K562 (cell line): ENCODE measurements around the gene MRNIP. TPM values are rescaled to one million over a fixed set of nuclear protein-coding genes. Genes with fewer than 3 reads are reported as not detected.

Experiments
- ARID2 ChIP-seq: fragments of 450-650 bp; IDR thresholded peaks from 2 replicates; pipeline ENCODE4 v1.6.1; 2017; ENCODE audit warnings: antibody characterized with exemption, mild to moderate bottlenecking
- BCOR ChIP-seq: fragments of 450-650 bp; IDR thresholded peaks from 2 replicates; pipeline ENCODE4 v1.6.1; 2016
- CTCFL ChIP-seq: IDR thresholded peaks from 2 replicates; pipeline ENCODE4 v1.6.1; 2011; ENCODE audit warnings: borderline replicate concordance, low read depth, mild to moderate bottlenecking, moderate library complexity, low read length; ENCODE audit not compliant: insufficient read depth, poor library complexity, severe bottlenecking
- ETV5 ChIP-seq: sonication (generic); formaldehyde crosslinking; IDR thresholded peaks from 2 replicates; pipeline ENCODE4 v1.4.0; 2020; ENCODE audit warnings: low read depth, mild to moderate bottlenecking, missing genetic modification reagents
- FOXJ2 ChIP-seq: fragments of 200-800 bp; sonication (Bioruptor generic); IDR thresholded peaks from 2 replicates; pipeline ENCODE4 v1.6.1; 2016; ENCODE audit warnings: missing genetic modification characterization, missing compliant biosample characterization
- FOXJ3 ChIP-seq: sonication (generic); formaldehyde crosslinking; IDR thresholded peaks from 2 replicates; pipeline ENCODE4 v1.4.0; 2020; ENCODE audit warnings: mild to moderate bottlenecking, missing genetic modification reagents
- NBN ChIP-seq: fragments of 450-650 bp; IDR thresholded peaks from 2 replicates; pipeline ENCODE4 v1.6.1; 2016; ENCODE audit warnings: low read depth, mild to moderate bottlenecking
- PCBP1 ChIP-seq: fragments of 200-400 bp; formaldehyde crosslinking; IDR thresholded peaks from 2 replicates; pipeline ENCODE4 v1.6.1; 2018; ENCODE audit warnings: mild to moderate bottlenecking, low read depth, low read length; ENCODE audit not compliant: poor library complexity, severe bottlenecking
- PHF8 ChIP-seq: fragments of 200-600 bp; sonication (generic); IDR thresholded peaks from 2 replicates; pipeline ENCODE4 v1.6.1; 2012; ENCODE audit warnings: mixed run types, mild to moderate bottlenecking, inconsistent platforms, low read length, moderate library complexity, borderline replicate concordance
- PTTG1 ChIP-seq: fragments of 450-650 bp; IDR thresholded peaks from 2 replicates; pipeline ENCODE4 v1.6.1; 2016; ENCODE audit warnings: low read depth, mild to moderate bottlenecking, missing genetic modification characterization, missing compliant biosample characterization
- ZBTB11 ChIP-seq, 3 experiments: fragments of 200-800 bp in 1 of 3; fragments of 250-450 bp in 1 of 3; fragments of 450-650 bp in 1 of 3; sonication (Bioruptor Pico) in 1 of 3; sonication (Bioruptor generic) in 1 of 3; formaldehyde crosslinking in 1 of 3; IDR thresholded peaks; 2 replicates each; pipeline versions ENCODE4 v1.6.1 to v1.8.0; 2016 to 2022; ENCODE audit warnings: mild to moderate bottlenecking in 2 of 3, missing genetic modification characterization in 2 of 3, missing compliant biosample characterization in 1 of 3, moderate library complexity in 1 of 3
- ZBTB9 ChIP-seq: fragments of 450-650 bp; formaldehyde crosslinking; IDR thresholded peaks from 2 replicates; pipeline ENCODE4 v1.4.0; 2020; ENCODE audit warnings: mild to moderate bottlenecking, moderate library complexity
- ZNF277 ChIP-seq: fragments of 250-450 bp; sonication (Bioruptor Pico); IDR thresholded peaks from 2 replicates; pipeline ENCODE4 v1.8.0; 2022; ENCODE audit warnings: inconsistent platforms, mild to moderate bottlenecking, moderate library complexity, borderline replicate concordance
- polyA plus RNA-seq, 8 experiments: library from polyadenylated mRNA; depleted of rRNA in 4 of 8; stranded (reverse) in 5 of 8; unstranded in 3 of 8; fragments of >200 nt; fragmentation: Nextera tagmentation in 2 of 8; fragmentation: Illumina TruSeq in 1 of 8; extraction: Ambion mirVana in 2 of 8; extraction: Trizol in 1 of 8; gene quantifications; 2 replicates each; pipeline versions ENCODE4 v1.2.1 to v1.2.3, GENCODE V29; 2011 to 2014; ENCODE audit warnings: inconsistent platforms in 1 of 8, missing spikeins in 1 of 8
- total RNA-seq, 7 experiments: library from RNA; depleted of rRNA in 6 of 7; stranded (reverse); fragments of >200 nt in 6 of 7; fragmentation: Illumina TruSeq in 2 of 7; extraction: Trizol in 2 of 7; gene quantifications; 2 replicates each; pipeline versions ENCODE4 v1.2.1 to v1.2.3, GENCODE V29; 2011 to 2021; ENCODE audit warnings: low replicate concordance in 1 of 7
- TF ChIP-seq, protein P1 (sequence below), 2 experiments: fragments of 450-650 bp; IDR thresholded peaks; 2 replicates each; pipeline ENCODE4 v1.6.1; 2016
- TF ChIP-seq, protein P2 (sequence below): fragments of 450-650 bp; conservative IDR thresholded peaks from 2 replicates; pipeline ENCODE4 v1.6.1; 2016; ENCODE audit warnings: missing genetic modification characterization, low read depth, mild to moderate bottlenecking, missing compliant biosample characterization, moderate library complexity

Gene MRNIP
- total and polyA plus RNA-seq, 9 of the 15 experiments (the other 6 are each of a cell fraction or from before 2014, with no cell fraction given) = 3.6 to 39.0 (median 16.8) TPM

- TF ChIP-seq ZNF277 (CRISPR knock-in tag) = no peak
- no peak for TF ChIP-seq PHF8
- TF ChIP-seq, protein P1, sequence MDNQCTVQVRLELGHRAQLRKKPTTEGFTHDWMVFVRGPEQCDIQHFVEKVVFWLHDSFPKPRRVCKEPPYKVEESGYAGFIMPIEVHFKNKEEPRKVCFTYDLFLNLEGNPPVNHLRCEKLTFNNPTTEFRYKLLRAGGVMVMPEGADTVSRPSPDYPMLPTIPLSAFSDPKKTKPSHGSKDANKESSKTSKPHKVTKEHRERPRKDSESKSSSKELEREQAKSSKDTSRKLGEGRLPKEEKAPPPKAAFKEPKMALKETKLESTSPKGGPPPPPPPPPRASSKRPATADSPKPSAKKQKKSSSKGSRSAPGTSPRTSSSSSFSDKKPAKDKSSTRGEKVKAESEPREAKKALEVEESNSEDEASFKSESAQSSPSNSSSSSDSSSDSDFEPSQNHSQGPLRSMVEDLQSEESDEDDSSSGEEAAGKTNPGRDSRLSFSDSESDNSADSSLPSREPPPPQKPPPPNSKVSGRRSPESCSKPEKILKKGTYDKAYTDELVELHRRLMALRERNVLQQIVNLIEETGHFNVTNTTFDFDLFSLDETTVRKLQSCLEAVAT (IDR thresholded peaks at IDR 0.05) = no peak
- TF ChIP-seq CTCFL = no peak
- no peak for TF ChIP-seq ETV5
- TF ChIP-seq, protein P2, sequence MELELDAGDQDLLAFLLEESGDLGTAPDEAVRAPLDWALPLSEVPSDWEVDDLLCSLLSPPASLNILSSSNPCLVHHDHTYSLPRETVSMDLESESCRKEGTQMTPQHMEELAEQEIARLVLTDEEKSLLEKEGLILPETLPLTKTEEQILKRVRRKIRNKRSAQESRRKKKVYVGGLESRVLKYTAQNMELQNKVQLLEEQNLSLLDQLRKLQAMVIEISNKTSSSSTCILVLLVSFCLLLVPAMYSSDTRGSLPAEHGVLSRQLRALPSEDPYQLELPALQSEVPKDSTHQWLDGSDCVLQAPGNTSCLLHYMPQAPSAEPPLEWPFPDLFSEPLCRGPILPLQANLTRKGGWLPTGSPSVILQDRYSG = peak; percentile 77
- no peak for TF ChIP-seq ZBTB11 (CRISPR knock-in tag; IDR thresholded peaks at IDR 0.05)
- no peak for TF ChIP-seq NBN
- no peak for TF ChIP-seq BCOR
- no peak for TF ChIP-seq ARID2
- no peak for TF ChIP-seq FOXJ2 (tag)
- TF ChIP-seq ZBTB9 (CRISPR knock-in tag) = 0 out of 2 replicates have a peak, but pooled peaks have one; percentile 26
- TF ChIP-seq FOXJ3 (CRISPR knock-in tag) = no peak
- TF ChIP-seq PTTG1 (tag) = 0 out of 2 replicates have a peak, but pooled peaks have one; percentile 39
- no peak for TF ChIP-seq PCBP1
These were observed 38.5 kb downstream of the MRNIP start (continued) for GRCh38 chr5:179820127-179820482.
